HepG2 (cell line): ENCODE results near the gene ZNF71. TPM values are rescaled to one million over a fixed set of nuclear protein-coding genes. Genes with fewer than 3 reads are reported as not detected.

Source experiments
- CC2D1A ChIP-seq: sonication (generic); formaldehyde crosslinking; IDR thresholded peaks from 2 replicates; pipeline ENCODE4 v1.8.1; 2023; ENCODE audit warnings: mild to moderate bottlenecking, missing genetic modification reagents
- DBP ChIP-seq: sonication (generic); formaldehyde crosslinking; IDR thresholded peaks from 2 replicates; pipeline ENCODE4 v1.4.0; 2020; ENCODE audit warnings: missing genetic modification reagents; ENCODE audit errors: not compliant biosample characterization
- E2F1 ChIP-seq: sonication (generic); formaldehyde crosslinking; IDR thresholded peaks from 2 replicates; pipeline ENCODE4 v1.5.0; 2020; ENCODE audit warnings: missing genetic modification reagents
- KDM6A ChIP-seq: IDR thresholded peaks from 2 replicates; pipeline ENCODE4 v1.6.1; 2016; ENCODE audit warnings: low read depth
- KIAA2018 ChIP-seq: sonication (generic); formaldehyde crosslinking; IDR thresholded peaks from 2 replicates; pipeline ENCODE4 v1.5.0; 2020; ENCODE audit warnings: mild to moderate bottlenecking, missing genetic modification reagents, borderline replicate concordance
- NR2C2 ChIP-seq: sonication (generic); formaldehyde crosslinking; IDR thresholded peaks from 2 replicates; pipeline ENCODE4 v1.4.0; 2020; ENCODE audit warnings: missing genetic modification reagents, mild to moderate bottlenecking, moderate library complexity, borderline replicate concordance
- PAWR ChIP-seq: sonication (generic); formaldehyde crosslinking; IDR thresholded peaks from 2 replicates; pipeline ENCODE4 v1.4.0; 2020; ENCODE audit warnings: missing genetic modification reagents, mild to moderate bottlenecking, borderline replicate concordance
- SP2 ChIP-seq: sonication (generic); formaldehyde crosslinking; IDR thresholded peaks from 2 replicates; pipeline ENCODE4 v1.5.1; 2020; ENCODE audit warnings: mild to moderate bottlenecking, missing genetic modification reagents
- SUZ12 ChIP-seq: fragments of 150-350 bp; IDR thresholded peaks from 2 replicates; pipeline ENCODE4 v1.6.1; 2014; ENCODE audit warnings: low read depth, low read length
- ZNF232 ChIP-seq: sonication (generic); formaldehyde crosslinking; IDR thresholded peaks from 2 replicates; pipeline ENCODE4 v1.4.0; 2020; ENCODE audit warnings: missing genetic modification reagents, borderline replicate concordance
- polyA plus RNA-seq, 8 experiments: library from polyadenylated mRNA; depleted of rRNA in 3 of 8; stranded (reverse) in 7 of 8; unstranded in 1 of 8; fragments of >200 nt; fragmentation: Illumina TruSeq in 4 of 8; extraction: Trizol in 4 of 8; gene quantifications; 2 replicates each; pipeline versions ENCODE4 v1.2.1 to v1.2.3, GENCODE V29; 2011 to 2016; ENCODE audit warnings: low read depth in 4 of 8, missing spikeins in 1 of 8, mixed read lengths in 1 of 8; ENCODE audit not compliant: insufficient read depth in 1 of 8
- total RNA-seq, 5 experiments: library from RNA; depleted of rRNA; stranded (reverse); fragments of >200 nt; fragmentation: Illumina TruSeq; extraction: Trizol; gene quantifications; 2 replicates each; pipeline ENCODE4 v1.2.3, GENCODE V29; 2016; ENCODE audit warnings: low read depth in 1 of 5
- TF ChIP-seq, protein P1 (sequence below): IDR thresholded peaks from 2 replicates; pipeline ENCODE4 v1.6.1; 2016; ENCODE audit warnings: missing genetic modification reagents, missing compliant biosample characterization
- TF ChIP-seq, protein P2 (sequence below): sonication (generic); formaldehyde crosslinking; IDR thresholded peaks from 2 replicates; pipeline ENCODE4 v1.8.0; 2022; ENCODE audit warnings: mild to moderate bottlenecking, missing genetic modification reagents
- TF ChIP-seq, protein P3 (sequence below): sonication (generic); formaldehyde crosslinking; IDR thresholded peaks from 2 replicates; pipeline ENCODE4 v1.5.0; 2020; ENCODE audit warnings: mild to moderate bottlenecking, missing genetic modification reagents, borderline replicate concordance

The ZNF71 gene
- total and polyA plus RNA-seq, 2 of the 13 experiments (the other 11 are each of a cell fraction or from before 2014, with no cell fraction given), result 2.2 to 4.4 TPM

DNA sequence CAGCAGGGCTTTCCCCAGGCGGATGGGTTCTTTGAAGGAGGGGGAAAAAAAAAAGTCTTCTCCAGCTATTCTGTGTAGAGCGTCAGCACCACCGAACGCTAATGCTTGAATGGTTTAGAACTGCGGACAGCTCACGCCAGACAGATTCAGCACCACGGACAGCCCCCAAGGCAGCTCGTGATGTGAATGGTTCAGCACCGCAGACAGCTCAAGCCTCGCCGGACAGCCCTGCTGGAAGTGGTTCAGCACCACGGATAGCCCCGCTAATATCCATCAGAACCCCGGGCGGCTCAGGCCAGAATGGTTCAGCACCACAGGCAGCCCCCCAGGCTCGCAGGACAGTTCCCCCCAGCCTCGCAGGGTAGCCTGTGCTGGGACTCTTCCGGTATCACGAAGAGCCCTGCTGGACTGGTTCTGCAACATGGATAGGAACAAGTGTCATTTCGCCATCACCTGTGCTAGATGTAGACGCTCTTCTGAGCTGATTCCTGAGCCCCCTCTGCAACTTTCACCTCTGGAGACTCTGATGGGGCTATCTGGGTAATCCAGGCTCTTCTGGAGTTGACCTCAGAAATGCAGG is 43.0 kb downstream of the ZNF71 start (continued):
- TF ChIP-seq KDM6A (CRISPR knock-in tag), result peak; percentile 74
- TF ChIP-seq E2F1, result peak; percentile 95
- TF ChIP-seq, protein P1, sequence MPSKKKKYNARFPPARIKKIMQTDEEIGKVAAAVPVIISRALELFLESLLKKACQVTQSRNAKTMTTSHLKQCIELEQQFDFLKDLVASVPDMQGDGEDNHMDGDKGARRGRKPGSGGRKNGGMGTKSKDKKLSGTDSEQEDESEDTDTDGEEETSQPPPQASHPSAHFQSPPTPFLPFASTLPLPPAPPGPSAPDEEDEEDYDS (CRISPR knock-in tag), result peak; percentile 88
- TF ChIP-seq NR2C2, result no peak
- TF ChIP-seq DBP (CRISPR knock-in tag), result peak; percentile 100
- TF ChIP-seq, protein P2, sequence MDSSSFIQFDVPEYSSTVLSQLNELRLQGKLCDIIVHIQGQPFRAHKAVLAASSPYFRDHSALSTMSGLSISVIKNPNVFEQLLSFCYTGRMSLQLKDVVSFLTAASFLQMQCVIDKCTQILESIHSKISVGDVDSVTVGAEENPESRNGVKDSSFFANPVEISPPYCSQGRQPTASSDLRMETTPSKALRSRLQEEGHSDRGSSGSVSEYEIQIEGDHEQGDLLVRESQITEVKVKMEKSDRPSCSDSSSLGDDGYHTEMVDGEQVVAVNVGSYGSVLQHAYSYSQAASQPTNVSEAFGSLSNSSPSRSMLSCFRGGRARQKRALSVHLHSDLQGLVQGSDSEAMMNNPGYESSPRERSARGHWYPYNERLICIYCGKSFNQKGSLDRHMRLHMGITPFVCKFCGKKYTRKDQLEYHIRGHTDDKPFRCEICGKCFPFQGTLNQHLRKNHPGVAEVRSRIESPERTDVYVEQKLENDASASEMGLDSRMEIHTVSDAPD (CRISPR knock-in tag), result peak; percentile 86; the same call in 1 of the 2 replicates
- TF ChIP-seq KIAA2018, result peak; percentile 97
- peak; percentile 65 for TF ChIP-seq SP2
- TF ChIP-seq ZNF232, result peak; percentile 100
- no peak for TF ChIP-seq SUZ12
- TF ChIP-seq, protein P3, sequence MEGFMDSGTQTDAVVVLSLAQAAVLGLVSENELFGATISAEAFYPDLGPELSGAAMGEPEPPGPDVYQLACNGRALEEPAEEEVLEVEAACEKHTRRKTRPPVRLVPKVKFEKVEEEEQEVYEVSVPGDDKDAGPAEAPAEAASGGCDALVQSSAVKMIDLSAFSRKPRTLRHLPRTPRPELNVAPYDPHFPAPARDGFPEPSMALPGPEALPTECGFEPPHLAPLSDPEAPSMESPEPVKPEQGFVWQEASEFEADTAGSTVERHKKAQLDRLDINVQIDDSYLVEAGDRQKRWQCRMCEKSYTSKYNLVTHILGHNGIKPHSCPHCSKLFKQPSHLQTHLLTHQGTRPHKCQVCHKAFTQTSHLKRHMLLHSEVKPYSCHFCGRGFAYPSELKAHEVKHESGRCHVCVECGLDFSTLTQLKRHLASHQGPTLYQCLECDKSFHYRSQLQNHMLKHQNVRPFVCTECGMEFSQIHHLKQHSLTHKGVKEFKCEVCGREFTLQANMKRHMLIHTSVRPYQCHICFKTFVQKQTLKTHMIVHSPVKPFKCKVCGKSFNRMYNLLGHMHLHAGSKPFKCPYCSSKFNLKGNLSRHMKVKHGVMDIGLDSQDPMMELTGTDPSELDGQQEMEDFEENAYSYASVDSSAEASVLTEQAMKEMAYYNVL (CRISPR knock-in tag), result peak; percentile 96
- peak; percentile 99 for TF ChIP-seq CC2D1A (CRISPR knock-in tag)
- peak; percentile 84; the same call in 1 of the 2 replicates for TF ChIP-seq PAWR (CRISPR knock-in tag)
